ENCODE results near the gene EEF2. TPM values are rescaled to one million over a fixed set of nuclear protein-coding genes. Genes with fewer than 3 reads are reported as not detected.
"Not testable (repeated sequence)": the region's sequence is repeated elsewhere in the genome, so short reads cannot be mapped to it uniquely, and the experiment has no call there.

The EEF2 gene
- total RNA-seq, 1 experiment from 2014 or later, result 2,952 TPM

DNA sequence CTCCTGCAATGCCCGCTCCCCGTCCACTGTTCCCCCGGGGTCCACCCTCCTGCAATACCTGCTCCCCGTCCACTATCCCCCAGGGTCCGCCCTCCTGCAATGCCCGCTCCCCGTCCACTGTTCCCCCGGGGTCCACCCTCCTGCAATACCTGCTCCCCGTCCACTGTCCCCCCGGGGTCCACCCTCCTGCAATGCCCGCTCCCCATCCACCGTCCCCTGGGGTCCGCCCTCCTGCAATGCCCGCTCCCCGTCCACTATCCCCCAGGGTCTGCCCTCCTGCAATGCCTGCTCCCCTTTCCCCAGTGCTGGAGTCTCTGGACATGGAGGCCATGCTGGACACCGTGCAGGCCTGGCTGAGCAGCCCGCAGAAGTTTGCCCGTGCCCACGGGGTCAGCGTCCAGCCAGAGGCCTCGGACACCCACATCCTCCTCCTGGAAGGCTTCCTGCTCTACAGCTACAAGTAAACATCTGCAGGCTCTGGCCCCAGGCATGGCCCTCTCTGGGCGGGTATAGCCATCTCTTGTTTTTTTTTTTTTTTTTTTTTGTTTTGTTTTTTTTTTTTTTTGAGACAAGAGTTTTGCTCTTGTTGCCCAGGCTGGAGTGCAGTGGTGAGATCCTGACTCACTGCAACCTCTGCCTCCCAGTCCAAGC lies 46.8 kb downstream of the EEF2 start:
- in situ Hi-C loops (cut with HindIII; ENCODE audit: low pct_unique_long_range_greater_than_20kb, low sequenced_read_pairs); DNase-seq (ENCODE audit: low read depth): not testable (repeated sequence)

DNA sequence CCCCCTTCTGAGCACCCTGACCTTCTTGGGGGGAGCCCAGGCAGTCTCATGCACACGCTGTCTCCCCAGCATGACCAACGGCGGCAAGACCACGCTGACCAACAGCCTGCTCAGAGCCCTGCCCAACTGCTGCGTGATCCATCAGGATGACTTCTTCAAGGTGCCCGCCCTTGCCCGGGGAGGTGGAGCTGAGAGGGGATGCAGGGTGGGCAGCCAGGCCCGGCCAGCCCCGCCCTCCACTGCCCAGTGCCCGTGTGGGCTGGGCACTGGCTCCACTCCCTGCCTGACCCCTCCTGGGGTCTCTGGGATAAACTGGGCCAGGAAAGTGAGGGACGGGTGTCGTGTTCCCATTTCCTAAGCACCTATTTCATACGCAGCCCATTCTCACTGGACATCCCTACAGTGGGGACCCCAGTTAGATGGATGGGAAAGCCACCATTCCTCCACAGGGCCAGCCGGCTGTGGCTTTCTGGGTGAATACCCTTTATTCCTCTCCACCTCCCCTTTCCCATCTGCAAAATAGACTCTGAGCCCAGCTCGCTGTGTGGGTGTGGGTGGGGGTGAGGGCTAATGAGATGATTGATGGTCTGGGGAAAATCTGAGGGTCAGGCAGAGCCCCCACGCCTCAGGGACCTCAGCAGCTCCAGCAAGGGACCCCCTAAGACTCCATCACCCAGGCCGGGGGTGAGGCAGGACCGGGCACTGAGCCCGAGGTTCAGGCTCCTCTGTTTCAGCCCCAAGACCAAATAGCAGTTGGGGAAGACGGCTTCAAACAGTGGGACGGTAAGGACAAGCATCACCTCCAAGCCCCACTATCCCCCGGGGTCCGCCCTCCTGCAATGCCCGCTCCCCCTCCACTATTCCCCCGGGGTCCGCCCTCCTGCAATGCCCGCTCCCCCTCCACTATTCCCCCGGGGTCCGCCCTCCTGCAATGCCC lies 48.5 kb downstream of the EEF2 start:
- in situ Hi-C loops (cut with HindIII; ENCODE audit: low pct_unique_long_range_greater_than_20kb, low sequenced_read_pairs), result no loop called here

GRCh38 chr19:3932931-3933810 lies 52.1 kb downstream of the EEF2 start, which contains the start of gene NMRK2:
Gene NMRK2, plus strand, starts transcription at chr19:3933069. Its CDS starts 603 bp downstream, at chr19:3933672.
- DNase-seq (ENCODE audit: low read depth), result no peak
- in situ Hi-C loops (cut with HindIII; ENCODE audit: low pct_unique_long_range_greater_than_20kb, low sequenced_read_pairs), result no loop called here

More for the DNA sequence above, 48.5 kb downstream of the EEF2 start:
- DNase-seq (ENCODE audit: low read depth), result no peak

GRCh38 chr19:3931041-3931440 lies 54.2 kb downstream of the EEF2 start:
- DNase-seq (ENCODE audit: low read depth), result no peak
- in situ Hi-C loops (cut with HindIII; ENCODE audit: low pct_unique_long_range_greater_than_20kb, low sequenced_read_pairs), result no loop called here

Other genes with a start within 250 kb of the EEF2 start
- 26.1 and 29.0 TPM in 2 replicates for gene APBA3, start 223.8 kb downstream of the EEF2 start, total RNA-seq (2014; rRNA removed; shearing (Covaris generic); ENCODE audit: low replicate concordance)
- gene MRPL54, start 222.8 kb downstream of the EEF2 start, total RNA-seq (2014; rRNA removed; shearing (Covaris generic); ENCODE audit: low replicate concordance), result 15.6 and 26.7 TPM in 2 replicates
- gene RAX2, start 213.2 kb downstream of the EEF2 start, total RNA-seq (2014; rRNA removed; shearing (Covaris generic); ENCODE audit: low replicate concordance), result not detected in 2 replicates
- gene MATK, start 199.1 kb downstream of the EEF2 start, total RNA-seq (2014; rRNA removed; shearing (Covaris generic); ENCODE audit: low replicate concordance), result not detected in 2 replicates
- gene ZFR2, start 116.4 kb downstream of the EEF2 start, total RNA-seq (2014; rRNA removed; shearing (Covaris generic); ENCODE audit: low replicate concordance), result not detected in 2 replicates
- not detected in 2 replicates for gene ATCAY, start 104.8 kb downstream of the EEF2 start, total RNA-seq (2014; rRNA removed; shearing (Covaris generic); ENCODE audit: low replicate concordance)
- gene NMRK2, start 52.4 kb downstream of the EEF2 start, total RNA-seq (2014; rRNA removed; shearing (Covaris generic); ENCODE audit: low replicate concordance), result not detected in 2 replicates
- gene DAPK3, start 14.4 kb downstream of the EEF2 start, total RNA-seq (2014; rRNA removed; shearing (Covaris generic); ENCODE audit: low replicate concordance), result 77.2 and 105 TPM in 2 replicates
- 18.2 and 18.4 TPM in 2 replicates for gene PIAS4, start 22.3 kb upstream of the EEF2 start, total RNA-seq (2014; rRNA removed; shearing (Covaris generic); ENCODE audit: low replicate concordance)
- 12.7 and 19.6 TPM in 2 replicates for gene ZBTB7A, start 81.4 kb upstream of the EEF2 start, total RNA-seq (2014; rRNA removed; shearing (Covaris generic); ENCODE audit: low replicate concordance)
- 318 and 353 TPM in 2 replicates for gene MAP2K2, start 138.7 kb upstream of the EEF2 start, total RNA-seq (2014; rRNA removed; shearing (Covaris generic); ENCODE audit: low replicate concordance)
- not detected in 2 replicates for gene CREB3L3, start 168.2 kb upstream of the EEF2 start, total RNA-seq (2014; rRNA removed; shearing (Covaris generic); ENCODE audit: low replicate concordance)
- 27.2 and 28.8 TPM in 2 replicates for gene SIRT6, start 197.1 kb upstream of the EEF2 start, total RNA-seq (2014; rRNA removed; shearing (Covaris generic); ENCODE audit: low replicate concordance)
- 0.64 and 1.9 TPM in 2 replicates for gene ANKRD24, start 197.2 kb upstream of the EEF2 start, total RNA-seq (2014; rRNA removed; shearing (Covaris generic); ENCODE audit: low replicate concordance)
- gene EBI3, start 244.1 kb upstream of the EEF2 start, total RNA-seq (2014; rRNA removed; shearing (Covaris generic); ENCODE audit: low replicate concordance), result 0.14 and 3.3 TPM in 2 replicates